Uterus (tissue), 2 donors: ENCODE results near the gene THOC5.

Experiments used
- POLR2A ChIP-seq, 2 donors: fragments of 450-650 bp; IDR thresholded peaks; one replicate each; pipeline ENCODE4 v1.6.1; 2016; ENCODE audit warnings: antibody characterized with exemption in 2 of 2, mild to moderate bottlenecking in 1 of 2, moderate library complexity in 1 of 2
- TF ChIP-seq, protein P1 (sequence below), 4 experiments: fragments of 200-600 bp in 2 of 4; fragments of 450-650 bp in 2 of 4; sonication (generic) in 2 of 4; IDR thresholded peaks; one replicate each; pipeline ENCODE4 v1.5.1; 2016 to 2019; ENCODE audit warnings: antibody characterized with exemption in 4 of 4, mild to moderate bottlenecking in 2 of 4, moderate library complexity in 1 of 4

- TF ChIP-seq, protein P1, sequence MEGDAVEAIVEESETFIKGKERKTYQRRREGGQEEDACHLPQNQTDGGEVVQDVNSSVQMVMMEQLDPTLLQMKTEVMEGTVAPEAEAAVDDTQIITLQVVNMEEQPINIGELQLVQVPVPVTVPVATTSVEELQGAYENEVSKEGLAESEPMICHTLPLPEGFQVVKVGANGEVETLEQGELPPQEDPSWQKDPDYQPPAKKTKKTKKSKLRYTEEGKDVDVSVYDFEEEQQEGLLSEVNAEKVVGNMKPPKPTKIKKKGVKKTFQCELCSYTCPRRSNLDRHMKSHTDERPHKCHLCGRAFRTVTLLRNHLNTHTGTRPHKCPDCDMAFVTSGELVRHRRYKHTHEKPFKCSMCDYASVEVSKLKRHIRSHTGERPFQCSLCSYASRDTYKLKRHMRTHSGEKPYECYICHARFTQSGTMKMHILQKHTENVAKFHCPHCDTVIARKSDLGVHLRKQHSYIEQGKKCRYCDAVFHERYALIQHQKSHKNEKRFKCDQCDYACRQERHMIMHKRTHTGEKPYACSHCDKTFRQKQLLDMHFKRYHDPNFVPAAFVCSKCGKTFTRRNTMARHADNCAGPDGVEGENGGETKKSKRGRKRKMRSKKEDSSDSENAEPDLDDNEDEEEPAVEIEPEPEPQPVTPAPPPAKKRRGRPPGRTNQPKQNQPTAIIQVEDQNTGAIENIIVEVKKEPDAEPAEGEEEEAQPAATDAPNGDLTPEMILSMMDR (IDR thresholded peaks at IDR 0.05) = no peak
- TF ChIP-seq POLR2A (IDR thresholded peaks at IDR 0.05) = no peak
Observed at GRCh38 chr22:29482726-29483125, 70.8 kb downstream of the THOC5 start.
